Coronary artery (tissue), 2 donors: ENCODE data around the gene GRIA2.

ENCODE experiments used
- DNase-seq: peaks from one replicate; pipeline ENCODE4 v3.0.0-alpha.2; 2017; ENCODE audit warnings: low spot score
- H3K27ac ChIP-seq, 2 donors: fragments of 200-600 bp; sonication (generic); one replicate each; pipeline ENCODE4 v1.5.1; 2016 to 2019
- H3K4me3 ChIP-seq: fragments of 200-600 bp; sonication (generic); 2 replicates; pipeline ENCODE4 v1.5.1; 2016; ENCODE audit warnings: mild to moderate bottlenecking, moderate library complexity
- TF ChIP-seq, protein P1 (sequence below): fragments of 200-600 bp; sonication (generic); IDR thresholded peaks from one replicate; pipeline ENCODE4 v1.5.1; 2019; ENCODE audit warnings: antibody characterized with exemption

Gene GRIA2

DNA sequence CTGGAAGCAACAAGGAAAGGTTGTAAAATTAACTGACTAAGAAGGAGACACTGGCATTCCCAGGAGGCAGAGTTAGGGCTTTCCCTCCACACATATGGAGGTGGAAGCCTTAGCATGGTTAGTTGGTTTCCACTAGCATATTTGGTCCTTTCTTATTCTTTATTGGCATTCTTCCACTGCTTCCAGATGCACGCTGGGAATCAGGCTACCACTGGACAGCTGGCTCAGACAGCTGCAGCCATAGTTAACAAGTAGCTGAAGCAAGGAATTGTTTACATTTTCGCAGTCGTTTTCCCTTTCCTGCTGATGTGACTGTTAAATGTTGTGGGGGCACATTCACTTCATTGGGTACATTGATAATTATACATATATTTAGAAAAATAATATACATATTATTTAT, 169.2 kb downstream of the GRIA2 start:
- H3K27ac ChIP-seq = no peak overlapping the region
- H3K4me3 ChIP-seq = no peak overlapping the region
- TF ChIP-seq, protein P1, sequence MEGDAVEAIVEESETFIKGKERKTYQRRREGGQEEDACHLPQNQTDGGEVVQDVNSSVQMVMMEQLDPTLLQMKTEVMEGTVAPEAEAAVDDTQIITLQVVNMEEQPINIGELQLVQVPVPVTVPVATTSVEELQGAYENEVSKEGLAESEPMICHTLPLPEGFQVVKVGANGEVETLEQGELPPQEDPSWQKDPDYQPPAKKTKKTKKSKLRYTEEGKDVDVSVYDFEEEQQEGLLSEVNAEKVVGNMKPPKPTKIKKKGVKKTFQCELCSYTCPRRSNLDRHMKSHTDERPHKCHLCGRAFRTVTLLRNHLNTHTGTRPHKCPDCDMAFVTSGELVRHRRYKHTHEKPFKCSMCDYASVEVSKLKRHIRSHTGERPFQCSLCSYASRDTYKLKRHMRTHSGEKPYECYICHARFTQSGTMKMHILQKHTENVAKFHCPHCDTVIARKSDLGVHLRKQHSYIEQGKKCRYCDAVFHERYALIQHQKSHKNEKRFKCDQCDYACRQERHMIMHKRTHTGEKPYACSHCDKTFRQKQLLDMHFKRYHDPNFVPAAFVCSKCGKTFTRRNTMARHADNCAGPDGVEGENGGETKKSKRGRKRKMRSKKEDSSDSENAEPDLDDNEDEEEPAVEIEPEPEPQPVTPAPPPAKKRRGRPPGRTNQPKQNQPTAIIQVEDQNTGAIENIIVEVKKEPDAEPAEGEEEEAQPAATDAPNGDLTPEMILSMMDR = no peak
- DNase-seq = no peak

DNA sequence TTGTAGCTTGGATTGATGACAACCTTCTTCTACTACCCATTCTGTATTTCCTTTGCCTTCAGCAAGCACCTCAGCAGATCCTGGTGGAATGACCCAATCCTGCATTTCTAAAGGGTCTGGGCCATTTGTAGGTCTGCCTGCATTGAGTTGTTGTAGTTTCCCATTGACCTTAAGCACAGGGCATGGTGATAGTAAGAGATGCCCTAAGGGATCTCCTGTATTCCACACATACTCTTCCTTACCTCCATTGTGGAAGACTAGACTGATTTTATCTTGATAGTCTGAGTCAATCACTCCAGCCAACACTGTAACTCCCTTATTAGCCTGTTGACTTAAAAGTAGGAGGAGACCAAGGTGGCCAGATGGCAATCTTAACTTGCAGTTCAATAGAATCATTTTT, 184.5 kb downstream of the GRIA2 start:
- Histone ChIP-seq H3K27ac (no peak overlapping the region), H3K4me3 (no peak overlapping the region)
- DNase-seq = no peak
- TF ChIP-seq, protein P1 = no peak
